ENCODE results near the gene CHRNB2. TPM values are rescaled to one million over a fixed set of nuclear protein-coding genes. Genes with fewer than 3 reads are reported as not detected.

Gene CHRNB2
- total RNA-seq, 1 donor from 2014 or later, result 2.7 TPM

GRCh38 chr1:154558720-154559465 is 8.7 kb upstream of the CHRNB2 start:
- no peaks in the 10 kb centered on the region for H3K9me3 Mint-ChIP-seq (ENCODE audit: low read depth)
- no peaks in the 10 kb centered on the region for H3K27me3 Mint-ChIP-seq
- TF ChIP-seq, protein P1, sequence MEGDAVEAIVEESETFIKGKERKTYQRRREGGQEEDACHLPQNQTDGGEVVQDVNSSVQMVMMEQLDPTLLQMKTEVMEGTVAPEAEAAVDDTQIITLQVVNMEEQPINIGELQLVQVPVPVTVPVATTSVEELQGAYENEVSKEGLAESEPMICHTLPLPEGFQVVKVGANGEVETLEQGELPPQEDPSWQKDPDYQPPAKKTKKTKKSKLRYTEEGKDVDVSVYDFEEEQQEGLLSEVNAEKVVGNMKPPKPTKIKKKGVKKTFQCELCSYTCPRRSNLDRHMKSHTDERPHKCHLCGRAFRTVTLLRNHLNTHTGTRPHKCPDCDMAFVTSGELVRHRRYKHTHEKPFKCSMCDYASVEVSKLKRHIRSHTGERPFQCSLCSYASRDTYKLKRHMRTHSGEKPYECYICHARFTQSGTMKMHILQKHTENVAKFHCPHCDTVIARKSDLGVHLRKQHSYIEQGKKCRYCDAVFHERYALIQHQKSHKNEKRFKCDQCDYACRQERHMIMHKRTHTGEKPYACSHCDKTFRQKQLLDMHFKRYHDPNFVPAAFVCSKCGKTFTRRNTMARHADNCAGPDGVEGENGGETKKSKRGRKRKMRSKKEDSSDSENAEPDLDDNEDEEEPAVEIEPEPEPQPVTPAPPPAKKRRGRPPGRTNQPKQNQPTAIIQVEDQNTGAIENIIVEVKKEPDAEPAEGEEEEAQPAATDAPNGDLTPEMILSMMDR (IDR thresholded peaks at IDR 0.05; ENCODE audit: unreplicated experiment), result no peak

GRCh38 chr1:154559466-154560044 is 8.0 kb upstream of the CHRNB2 start:
- peaks cover 21% of the 10 kb centered on the region for H3K4me1 Mint-ChIP-seq (ENCODE audit: low read depth)

More at GRCh38 chr1:154558720-154559465, 8.7 kb upstream of the CHRNB2 start:
- DNase-seq (ENCODE audit: low spot score, unreplicated experiment), result peak; percentile 95
- Mint-ChIP-seq H3K36me3 (ENCODE audit: insufficient read depth) (peaks cover 7% of the 10 kb centered on the region), H3K4me1 (ENCODE audit: low read depth) (peaks cover 21% of the 10 kb centered on the region), H3K4me3 (ENCODE audit: low read depth) (peak overlapping the region; percentile 71), H3K27ac (peak overlapping the region; percentile 94)

DNA sequence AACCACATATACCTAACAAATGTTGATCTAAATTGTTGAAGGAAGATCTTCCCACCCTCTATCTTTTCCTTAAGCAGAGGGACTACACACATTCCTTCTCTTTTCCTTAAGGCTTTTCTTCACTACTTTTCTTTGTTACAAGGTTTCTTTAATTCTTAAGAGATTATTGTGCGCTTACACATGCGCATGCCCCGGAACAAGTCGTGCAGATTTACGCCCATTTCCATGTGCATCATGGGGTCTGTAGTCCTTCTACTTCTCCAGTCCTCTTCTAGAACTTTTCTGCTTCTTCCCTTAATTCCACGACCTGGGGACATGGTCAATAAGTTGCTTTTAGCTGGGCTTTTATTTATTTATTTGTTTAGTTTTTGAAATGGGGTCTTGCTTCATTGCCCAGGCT is 1.7 kb upstream of the CHRNB2 start:
- Mint-ChIP-seq H3K4me1 (ENCODE audit: low read depth) (peaks cover 5% of the 10 kb centered on the region), H3K27ac (no peak overlapping the region), H3K27me3 (peaks cover 39% of the 10 kb centered on the region), H3K36me3 (ENCODE audit: insufficient read depth) (no peaks in the 10 kb centered on the region), H3K4me3 (ENCODE audit: low read depth) (no peak overlapping the region), H3K9me3 (ENCODE audit: low read depth) (no peaks in the 10 kb centered on the region)
- TF ChIP-seq, protein P1 (IDR thresholded peaks at IDR 0.05; ENCODE audit: unreplicated experiment), result no peak
- no peak for DNase-seq (ENCODE audit: low spot score, unreplicated experiment)

More at GRCh38 chr1:154559466-154560044, 8.0 kb upstream of the CHRNB2 start:
- peak overlapping the region; percentile 94 for H3K27ac Mint-ChIP-seq
- DNase-seq (ENCODE audit: low spot score, unreplicated experiment), result peak; percentile 77
- H3K36me3 Mint-ChIP-seq (ENCODE audit: insufficient read depth), result peaks cover 6% of the 10 kb centered on the region
- TF ChIP-seq, protein P1 (IDR thresholded peaks at IDR 0.05; ENCODE audit: unreplicated experiment), result peak; percentile 93
- no peaks in the 10 kb centered on the region for H3K9me3 Mint-ChIP-seq (ENCODE audit: low read depth)
- peak overlapping the region; percentile 71 for H3K4me3 Mint-ChIP-seq (ENCODE audit: low read depth)
- no peaks in the 10 kb centered on the region for H3K27me3 Mint-ChIP-seq

- H3K4me1 Mint-ChIP-seq (ENCODE audit: low read depth), result peaks cover 5% of the 10 kb centered on the region
- TF ChIP-seq, protein P1 (IDR thresholded peaks at IDR 0.05; ENCODE audit: unreplicated experiment), result no peak
- H3K36me3 Mint-ChIP-seq (ENCODE audit: insufficient read depth), result no peaks in the 10 kb centered on the region
- no peak for DNase-seq (ENCODE audit: low spot score, unreplicated experiment)
- H3K27ac Mint-ChIP-seq, result no peak overlapping the region
- H3K27me3 Mint-ChIP-seq, result peaks cover 40% of the 10 kb centered on the region
- H3K9me3 Mint-ChIP-seq (ENCODE audit: low read depth), result no peaks in the 10 kb centered on the region
- H3K4me3 Mint-ChIP-seq (ENCODE audit: low read depth), result peak overlapping the region; percentile 60
These were observed 708 bp downstream of the CHRNB2 start for GRCh38 chr1:154568157-154568815.

GRCh38 chr1:154571244-154571963 is 3.8 kb downstream of the CHRNB2 start:
- no peak overlapping the region for H3K27ac Mint-ChIP-seq
- no peaks in the 10 kb centered on the region for H3K36me3 Mint-ChIP-seq (ENCODE audit: insufficient read depth)
- H3K27me3 Mint-ChIP-seq, result peaks cover 35% of the 10 kb centered on the region

More at GRCh38 chr1:154571244-154571963, 3.8 kb downstream of the CHRNB2 start:
- Mint-ChIP-seq H3K9me3 (ENCODE audit: low read depth) (no peaks in the 10 kb centered on the region), H3K4me1 (ENCODE audit: low read depth) (peaks cover 5% of the 10 kb centered on the region), H3K4me3 (ENCODE audit: low read depth) (peak overlapping the region; percentile 31)
- TF ChIP-seq, protein P1 (IDR thresholded peaks at IDR 0.05; ENCODE audit: unreplicated experiment), result no peak
- DNase-seq (ENCODE audit: low spot score, unreplicated experiment), result no peak

Measured in progenitor cell of endocrine pancreas (in vitro differentiated cells).